HG03066 (cell line): ENCODE results near the gene CYP3A7.
"Not testable (repeated sequence)": the region's sequence is repeated elsewhere in the genome, so short reads cannot be mapped to it uniquely, and the experiment has no call there.

Experiments
- ATAC-seq: cut with Tn5 transposase; IDR thresholded peaks from one replicate; pipeline ENCODE4 v1.9.1; 2021; ENCODE audit warnings: low read depth; ENCODE audit not compliant: unreplicated experiment

CYP3A7 gene

DNA sequence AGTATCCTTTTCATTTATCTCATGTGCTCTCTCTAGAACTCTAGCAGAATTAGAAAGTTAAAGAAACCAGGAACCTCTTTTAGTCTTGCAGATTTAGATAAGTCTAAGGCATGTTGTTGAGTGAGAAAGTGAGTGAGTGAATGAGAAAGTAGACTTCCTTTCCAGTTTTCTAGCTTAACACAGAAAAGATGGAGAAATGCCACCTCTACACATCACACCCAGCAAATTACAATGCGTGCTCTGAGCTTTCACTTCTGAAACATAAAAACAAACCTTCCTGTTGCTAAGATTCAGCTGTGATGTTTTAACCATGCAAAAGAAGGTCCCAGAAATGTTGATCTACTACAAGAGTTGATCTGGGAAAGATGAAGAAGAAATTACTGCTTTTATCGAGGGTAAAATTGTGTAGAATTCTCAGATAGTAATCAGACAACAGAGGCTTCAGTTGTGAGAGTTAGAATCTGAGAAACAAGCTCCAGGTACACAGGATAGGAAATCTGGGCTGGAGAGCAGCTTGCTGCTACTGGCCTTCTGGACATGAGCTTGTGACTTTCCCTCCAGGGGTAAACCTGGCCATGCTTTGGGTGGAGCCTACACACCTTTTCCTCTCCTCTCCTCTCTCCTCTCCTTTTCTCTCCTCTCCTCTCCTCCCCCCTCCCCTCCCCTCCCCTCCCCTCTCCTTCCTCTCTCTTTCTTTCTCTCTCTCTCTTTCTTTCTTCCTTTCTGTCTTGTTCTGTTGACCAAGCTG, 59.8 kb downstream of the CYP3A7 start:
- ATAC-seq, result no peak

DNA sequence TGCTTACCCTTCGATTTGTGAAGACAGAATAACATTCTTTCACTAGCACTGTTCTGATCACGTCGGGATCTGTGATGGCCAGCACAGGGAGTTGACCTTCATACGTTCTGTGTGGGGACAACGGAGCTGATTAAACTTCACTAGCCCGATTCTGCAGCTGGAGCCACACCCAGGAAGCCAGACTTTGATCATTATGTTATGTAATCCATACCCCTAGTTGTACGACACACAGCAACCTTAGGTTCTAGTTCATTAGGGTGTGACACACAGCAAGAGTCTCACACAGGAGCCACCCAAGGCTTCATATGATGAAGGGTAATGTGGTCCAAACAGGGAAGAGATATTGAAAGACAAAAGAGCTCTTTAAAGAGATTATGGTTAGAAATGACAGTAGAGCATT, 62.4 kb downstream of the CYP3A7 start:
- ATAC-seq, result no peak

DNA sequence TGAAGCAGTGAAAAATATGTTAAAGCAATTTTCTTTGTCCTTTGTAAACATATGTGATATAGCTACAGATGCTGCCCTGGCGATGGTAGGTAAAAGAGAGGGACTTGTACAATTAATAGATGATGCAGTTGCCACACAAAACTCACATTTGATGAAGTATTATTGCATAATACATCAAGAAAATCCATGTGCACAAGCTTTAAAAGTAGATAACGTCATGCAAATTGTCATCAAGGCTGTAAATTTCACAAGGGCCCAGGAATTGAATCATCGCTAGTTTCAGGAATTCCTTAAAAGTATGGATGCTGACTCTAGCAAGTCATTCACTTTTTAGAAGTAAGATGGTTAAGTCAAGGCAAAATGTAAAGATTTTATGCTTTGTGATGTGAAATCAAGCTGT, 65.2 kb downstream of the CYP3A7 start:
- no peak for ATAC-seq

DNA sequence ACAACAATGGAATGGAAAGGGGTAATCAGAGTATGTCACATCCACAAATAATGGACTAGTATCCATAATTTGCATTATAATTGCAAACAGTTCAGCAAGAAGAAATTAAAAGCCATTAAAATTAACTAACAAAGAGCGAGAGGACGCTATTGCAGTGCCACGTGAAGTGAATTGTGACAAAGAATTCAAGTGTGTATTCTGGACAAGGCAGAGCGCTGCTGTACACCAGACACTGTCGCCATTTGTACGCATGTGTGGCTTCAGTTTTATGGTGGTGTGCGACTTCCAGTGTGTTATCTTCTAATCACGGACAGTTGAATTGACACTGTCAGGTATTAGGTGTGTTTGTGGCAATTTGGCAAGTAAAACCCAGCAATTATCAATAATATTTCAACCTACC, 66.5 kb downstream of the CYP3A7 start:
- ATAC-seq, result no peak

DNA sequence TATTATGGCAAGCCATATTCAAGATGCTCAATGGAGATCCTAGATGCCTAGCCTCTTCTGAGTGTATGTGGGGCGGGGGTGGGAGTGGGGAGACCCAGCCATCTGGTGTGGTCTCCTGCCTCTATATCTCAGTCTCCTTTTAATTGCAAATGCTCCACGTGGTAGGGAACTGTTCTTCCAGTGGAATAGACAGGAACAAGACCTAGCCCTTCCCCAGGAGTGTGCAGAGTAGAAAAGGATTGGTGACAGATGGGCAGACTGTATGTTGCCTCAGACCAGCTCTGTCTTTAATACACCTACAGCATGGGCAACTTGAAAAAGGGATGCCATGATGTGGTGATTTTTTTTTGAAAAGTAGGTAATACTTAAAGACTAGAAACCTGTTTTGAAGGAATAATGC, 67.8 kb downstream of the CYP3A7 start:
- no peak for ATAC-seq

DNA sequence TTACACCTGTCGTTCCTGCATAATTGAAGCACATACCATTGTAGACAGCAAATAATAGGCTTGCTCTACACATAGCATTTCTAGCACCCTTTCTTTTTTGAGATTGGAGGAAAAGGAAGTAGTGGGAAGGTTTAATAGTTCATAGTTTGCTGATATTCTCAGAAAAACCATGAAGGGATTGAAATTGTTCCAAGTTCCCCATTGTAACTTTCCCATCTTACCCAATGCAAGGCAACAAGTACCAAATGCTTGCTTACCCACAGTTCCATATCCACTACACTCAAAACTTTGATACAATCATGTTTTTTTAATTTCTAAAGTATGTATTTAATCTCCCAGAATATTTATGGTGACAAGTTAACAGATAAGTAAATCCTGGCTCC, 69.0 kb downstream of the CYP3A7 start:
- no peak for ATAC-seq

DNA sequence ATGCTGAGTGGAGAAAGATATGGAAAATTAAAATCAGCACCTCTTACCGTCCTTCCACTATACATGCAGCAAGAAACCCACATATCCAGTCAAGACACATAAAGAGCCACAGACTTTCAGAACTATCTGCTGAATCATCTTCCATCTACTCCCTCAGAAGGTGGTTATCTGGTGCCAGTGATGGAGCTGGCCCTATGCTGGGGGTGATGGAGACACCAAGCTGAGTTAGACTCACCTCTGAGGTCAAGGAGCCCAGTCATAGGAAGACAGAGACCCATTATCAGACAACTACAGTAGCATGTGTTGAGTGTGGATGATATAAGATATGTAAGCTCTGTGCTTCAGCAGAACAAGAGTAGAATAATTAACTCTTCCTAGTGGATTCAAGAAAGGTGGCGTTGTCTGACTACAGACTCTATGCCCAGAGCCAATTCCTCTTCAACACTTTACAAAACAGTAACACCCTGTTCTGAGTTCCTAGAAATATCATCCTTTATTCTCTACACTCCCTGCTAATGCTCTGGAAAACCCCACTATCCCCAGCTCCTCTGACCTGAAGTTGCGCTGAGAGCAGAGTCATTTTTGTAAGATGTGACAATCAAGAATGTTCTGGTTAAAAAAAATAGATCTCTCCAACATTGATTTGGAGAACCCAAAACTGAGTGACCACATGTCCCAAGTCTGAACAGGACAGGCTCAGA, 69.5 kb downstream of the CYP3A7 start:
- ATAC-seq, result no peak

DNA sequence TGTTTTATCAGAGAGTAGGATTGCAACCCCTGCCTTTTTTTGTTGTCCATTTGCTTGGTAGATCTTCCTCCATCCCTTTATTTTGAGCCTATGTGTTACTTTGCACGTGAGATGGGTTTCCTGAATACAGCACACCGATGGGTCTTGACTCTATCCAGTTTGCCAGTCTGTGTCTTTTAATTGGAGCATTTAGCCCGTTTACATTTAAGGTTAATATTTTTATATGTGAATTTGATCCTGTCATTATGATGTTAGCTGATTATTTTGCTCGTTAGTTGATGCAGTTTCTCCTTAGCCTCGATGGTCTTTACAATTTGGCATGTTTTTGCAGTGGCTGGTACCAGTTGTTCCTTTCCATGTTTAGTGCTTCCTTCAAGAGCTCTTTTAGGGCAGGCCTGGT, 77.1 kb downstream of the CYP3A7 start:
- ATAC-seq, result not testable (repeated sequence)
